ENCODE data around the gene CIRBP.

- TF ChIP-seq, protein P1, sequence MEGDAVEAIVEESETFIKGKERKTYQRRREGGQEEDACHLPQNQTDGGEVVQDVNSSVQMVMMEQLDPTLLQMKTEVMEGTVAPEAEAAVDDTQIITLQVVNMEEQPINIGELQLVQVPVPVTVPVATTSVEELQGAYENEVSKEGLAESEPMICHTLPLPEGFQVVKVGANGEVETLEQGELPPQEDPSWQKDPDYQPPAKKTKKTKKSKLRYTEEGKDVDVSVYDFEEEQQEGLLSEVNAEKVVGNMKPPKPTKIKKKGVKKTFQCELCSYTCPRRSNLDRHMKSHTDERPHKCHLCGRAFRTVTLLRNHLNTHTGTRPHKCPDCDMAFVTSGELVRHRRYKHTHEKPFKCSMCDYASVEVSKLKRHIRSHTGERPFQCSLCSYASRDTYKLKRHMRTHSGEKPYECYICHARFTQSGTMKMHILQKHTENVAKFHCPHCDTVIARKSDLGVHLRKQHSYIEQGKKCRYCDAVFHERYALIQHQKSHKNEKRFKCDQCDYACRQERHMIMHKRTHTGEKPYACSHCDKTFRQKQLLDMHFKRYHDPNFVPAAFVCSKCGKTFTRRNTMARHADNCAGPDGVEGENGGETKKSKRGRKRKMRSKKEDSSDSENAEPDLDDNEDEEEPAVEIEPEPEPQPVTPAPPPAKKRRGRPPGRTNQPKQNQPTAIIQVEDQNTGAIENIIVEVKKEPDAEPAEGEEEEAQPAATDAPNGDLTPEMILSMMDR (IDR thresholded peaks at IDR 0.05), result no peak
- TF ChIP-seq POLR2A (IDR thresholded peaks at IDR 0.05), result no peak
Measured at GRCh38 chr19:1252221-1252820, 16.8 kb upstream of the CIRBP start.
